Naive thymus-derived CD8-positive, alpha-beta T cell (primary cell): ENCODE measurements around the gene BTBD19. TPM values are rescaled to one million over a fixed set of nuclear protein-coding genes. Genes with fewer than 3 reads are reported as not detected.
"Not testable (repeated sequence)": the region's sequence is repeated elsewhere in the genome, so short reads cannot be mapped to it uniquely, and the experiment has no call there.

Experiments
- ATAC-seq, 2 donors: fragments of 150-1000 bp; cut with Tn5 transposase in 1 of 2; sonication (Bioruptor Pico), chemical (Tn5 transposase) in 1 of 2; 1 replicate in 1 of 2; 2 replicates in 1 of 2; pipeline ENCODE4 v1.10.0; 2021; ENCODE audit warnings: mild to moderate bottlenecking in 2 of 2, moderate library complexity in 2 of 2
- POLR2A ChIA-PET: fragments of 350-600 bp; sonication (Branson Sonifier 250); formaldehyde crosslinking; loops from one replicate; lab custom pipeline; 2021; ENCODE audit warnings: antibody characterized with exemption; lab: Charles Lee
- DNase-seq, 10 donors: peaks; one replicate each; pipeline versions ENCODE4 v3.0.0 to v3.0.0-alpha.2; 2020 to 2022
- H3K27ac Mint-ChIP-seq, 10 donors: one replicate each; pipeline ENCODE4 v1.8.0; 2020 to 2022; ENCODE audit warnings: mild to moderate bottlenecking in 10 of 10, mixed read lengths in 10 of 10, moderate library complexity in 4 of 10, inconsistent platforms in 1 of 10
- H3K27me3 Mint-ChIP-seq, 5 donors: one replicate each; pipeline ENCODE4 v1.8.0; 2021 to 2022; ENCODE audit warnings: mixed read lengths in 5 of 5
- H3K36me3 Mint-ChIP-seq, 3 donors: one replicate each; pipeline ENCODE4 v1.8.0; 2020 to 2022; ENCODE audit warnings: mixed read lengths in 3 of 3, mild to moderate bottlenecking in 2 of 3, inconsistent platforms in 1 of 3
- H3K4me1 Mint-ChIP-seq, 4 donors: one replicate each; pipeline ENCODE4 v1.8.0; 2021 to 2022; ENCODE audit warnings: mixed read lengths in 4 of 4
- H3K4me3 Mint-ChIP-seq, 10 donors: one replicate each; pipeline ENCODE4 v1.8.0; 2020 to 2022; ENCODE audit warnings: mild to moderate bottlenecking in 10 of 10, mixed read lengths in 10 of 10, moderate library complexity in 6 of 10, inconsistent platforms in 1 of 10
- H3K9me3 Mint-ChIP-seq, 9 donors: one replicate each; pipeline ENCODE4 v1.8.0; 2020 to 2022; ENCODE audit warnings: mixed read lengths in 9 of 9, mild to moderate bottlenecking in 3 of 9, inconsistent platforms in 1 of 9, moderate library complexity in 1 of 9
- polyA plus RNA-seq, 3 donors: library from polyadenylated mRNA; unstranded; fragments of 300-500 nt; fragmentation: Illumina TruSeq; gene quantifications; one replicate each; pipeline ENCODE4 v1.2.3, GENCODE V29; 2021
- total RNA-seq, 8 experiments: library from RNA in 2 of 8; stranded (reverse) in 2 of 8; gene quantifications; one replicate each; pipeline ENCODE4 v1.2.3 and lab custom pipeline; 2021 to 2026

The BTBD19 gene
- total and polyA plus RNA-seq, 5 experiments from 2014 or later = 0.16 to 8.8 (median 0.47) TPM

GRCh38 chr1:44803312-44804095 lies 4.8 kb upstream of the BTBD19 start:
- POLR2A ChIA-PET = interaction anchor here (0.6 to 16.4 kb wide), 4 partner anchors 8 to 32 kb away, joined by 3 to 590 read pairs (median 232); partner anchors contain the start of genes BEST4, BTBD19 and DYNLT4
- peak in 1 of 10 donors; percentile 55 for DNase-seq
- Mint-ChIP-seq H3K9me3 (no peaks in the 10 kb centered on the region), H3K4me1 (peaks cover 31 to 74% (median 65%) of the 10 kb centered on the region in 4 donors), H3K36me3 (peaks cover 4 to 42% (median 24%) of the 10 kb centered on the region in 3 donors), H3K4me3 (peak overlapping the region; percentile 19 to 99 (median 69)), H3K27me3 (no peaks in the 10 kb centered on the region), H3K27ac (peak overlapping the region; percentile 89 to 99 (median 94))
- ATAC-seq = no peak

- H3K36me3 Mint-ChIP-seq = peaks cover 4 to 42% (median 24%) of the 10 kb centered on the region in 3 donors
- no peaks in the 10 kb centered on the region for H3K27me3 Mint-ChIP-seq
- H3K4me1 Mint-ChIP-seq = peaks cover 37 to 82% (median 73%) of the 10 kb centered on the region in 4 donors
- ATAC-seq (no peak), DNase-seq (peak in 2 of 10 donors; percentile 0 to 32)
- POLR2A ChIA-PET = interaction anchor here (0.5 to 16.4 kb wide), 6 partner anchors 9 to 84 kb away, joined by 3 to 590 read pairs (median 7); no protein-coding TSS in a partner anchor
- H3K4me3 Mint-ChIP-seq = peak overlapping the region in 2 of 10 donors; percentile 34 to 48
- peak overlapping the region; percentile 66 to 99 (median 90) for H3K27ac Mint-ChIP-seq
- no peaks in the 10 kb centered on the region for H3K9me3 Mint-ChIP-seq
Measured at GRCh38 chr1:44805311-44806024, 2.9 kb upstream of the BTBD19 start.

DNA sequence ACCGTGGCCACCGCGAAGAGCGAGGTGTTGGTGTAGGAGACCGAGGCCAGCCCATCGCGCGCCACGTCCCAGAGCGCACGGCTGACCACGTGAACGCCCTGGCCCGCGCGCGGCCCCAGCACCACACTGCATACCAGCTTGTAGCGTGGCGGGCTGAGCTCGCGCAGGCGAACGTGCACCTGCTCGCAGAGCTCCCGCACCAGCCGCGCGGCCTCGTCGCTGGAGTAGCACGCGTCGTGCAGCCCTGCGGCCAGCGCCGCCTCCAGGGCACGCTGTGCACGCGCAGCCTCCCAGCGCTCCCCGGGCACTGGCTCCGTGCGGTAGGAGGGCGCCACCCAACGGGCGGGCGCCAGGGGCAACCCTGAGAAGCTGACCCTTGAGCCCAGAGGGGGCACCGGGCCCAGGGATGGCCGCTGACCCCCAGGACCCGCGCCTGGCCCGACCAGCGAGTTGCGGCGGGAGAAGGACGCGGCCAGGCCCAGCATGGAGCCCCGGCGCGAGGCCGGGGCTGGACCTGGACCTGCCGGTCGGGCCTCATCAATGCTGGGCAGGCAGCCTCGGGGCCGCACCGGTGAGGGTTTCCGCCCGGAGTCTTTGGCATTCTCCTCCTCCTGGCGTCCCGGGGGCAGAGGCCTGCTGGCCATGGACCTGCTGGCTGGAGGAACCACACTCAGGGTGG lies 2.2 kb upstream of the BTBD19 start:
- ATAC-seq = no peak
- Mint-ChIP-seq H3K4me1 (peaks cover 41 to 84% (median 77%) of the 10 kb centered on the region in 4 donors), H3K27me3 (no peaks in the 10 kb centered on the region), H3K36me3 (peaks cover 0 to 42% (median 22%) of the 10 kb centered on the region in 3 donors), H3K9me3 (no peaks in the 10 kb centered on the region), H3K4me3 (peak overlapping the region in 1 of 10 donors; percentile 34), H3K27ac (peak overlapping the region; percentile 99 to 100 (median 99))
- DNase-seq = peak in 3 of 10 donors; percentile 40 to 64 (median 41)
- POLR2A ChIA-PET = interaction anchor here (0.5 to 16.4 kb wide), 6 partner anchors 8 to 84 kb away, joined by 3 to 590 read pairs (median 7); no protein-coding TSS in a partner anchor

DNA sequence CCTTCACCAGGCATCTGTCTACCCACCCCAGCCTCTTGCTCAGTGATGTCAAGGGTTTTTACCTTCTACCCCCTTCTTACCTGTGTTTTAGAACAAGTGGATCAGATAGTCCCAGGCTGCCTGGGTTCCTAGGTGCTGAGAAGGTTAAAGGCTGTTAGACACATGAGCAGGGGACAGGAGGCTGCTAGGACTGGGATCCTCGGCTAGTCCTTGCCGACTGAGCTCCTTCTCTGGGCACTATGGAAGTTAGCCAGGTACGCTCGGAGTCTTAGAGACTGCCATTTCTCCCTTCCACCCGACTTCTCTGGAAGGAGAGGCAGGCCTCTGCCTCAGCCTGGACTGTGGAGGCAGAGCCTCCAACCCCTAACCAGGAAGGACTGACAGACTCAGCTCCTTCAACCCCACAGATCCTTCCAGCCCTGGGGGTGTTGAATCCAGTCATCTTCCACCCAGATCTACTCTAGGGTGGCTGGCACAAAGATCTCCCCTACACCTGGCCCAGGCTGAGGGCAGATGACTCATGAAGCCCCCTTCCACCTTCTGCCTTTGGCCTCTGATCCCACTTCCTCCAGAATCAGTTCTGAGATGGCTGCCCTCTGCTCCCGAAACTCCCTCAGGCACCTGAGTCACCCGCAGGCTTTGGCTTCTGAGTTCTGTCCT lies 1.5 kb upstream of the BTBD19 start, which contains the start of gene DYNLT4:
Gene DYNLT4 (minus strand): TSS at position 648 of the 660 bp plus-strand sequence. CDS start 683 bp downstream, outside the sequence.
- peak within 1 kb of the TSS; percentile 98 to 100 (median 99) for H3K27ac Mint-ChIP-seq
- peaks cover 0 to 41% (median 22%) of the 10 kb centered on the region in 3 donors for H3K36me3 Mint-ChIP-seq
- peak; percentile 1 to 16 for ATAC-seq
- no peak for DNase-seq
- H3K27me3 Mint-ChIP-seq = no peaks in the 10 kb centered on the region
- peak within 1 kb of the TSS; percentile 40 to 91 (median 78) for H3K4me3 Mint-ChIP-seq
- H3K9me3 Mint-ChIP-seq = no peaks in the 10 kb centered on the region
- POLR2A ChIA-PET = interaction anchor here (0.8 to 16.4 kb wide), 8 partner anchors 7 to 497 kb away, joined by 3 to 590 read pairs (median 38); partner anchors contain the start of genes PLK3, RNU5D-1 and RPS8
- H3K4me1 Mint-ChIP-seq = peaks cover 43 to 87% (median 82%) of the 10 kb centered on the region in 4 donors

DNA sequence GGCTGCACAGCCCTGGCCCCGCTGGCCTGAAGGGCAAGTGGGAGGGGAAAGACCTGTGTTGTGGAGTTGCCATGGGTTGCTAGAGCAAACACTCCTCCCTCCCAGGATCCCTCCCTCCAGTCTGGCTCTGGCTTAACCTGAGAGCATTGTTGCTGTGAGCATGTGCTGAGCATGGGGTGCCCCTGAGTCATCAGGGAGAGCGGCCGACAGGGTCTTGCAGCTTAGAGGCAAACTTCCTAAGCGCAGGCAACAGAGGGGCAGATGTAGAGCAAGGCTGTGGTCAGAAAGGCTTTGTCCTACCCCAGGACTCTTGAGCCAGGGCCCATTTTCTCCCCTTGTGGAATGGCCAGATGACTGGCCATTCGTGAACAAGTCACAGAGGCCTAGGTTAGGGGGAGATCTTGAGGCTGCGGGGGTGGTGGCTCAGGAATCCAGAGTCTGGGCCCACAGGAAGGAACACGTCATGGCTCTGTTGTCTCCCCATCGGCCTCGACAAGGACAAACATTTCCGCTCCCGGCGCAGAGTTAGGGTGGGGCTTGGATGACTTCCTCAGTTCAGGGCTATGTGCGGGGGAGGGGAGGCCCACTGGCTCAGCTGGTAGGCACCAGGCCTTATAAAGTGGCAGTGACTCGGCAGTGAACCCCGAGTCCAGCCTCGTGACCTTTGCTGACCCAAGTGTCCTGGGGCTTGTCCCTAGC lies 810 bp upstream of the BTBD19 start:
- Mint-ChIP-seq H3K27me3 (no peaks in the 10 kb centered on the region), H3K4me3 (peak overlapping the region; percentile 40 to 91 (median 78)), H3K36me3 (peaks cover 0 to 35% (median 22%) of the 10 kb centered on the region in 3 donors), H3K4me1 (peaks cover 42 to 87% (median 80%) of the 10 kb centered on the region in 4 donors), H3K27ac (peak overlapping the region; percentile 98 to 100 (median 99)), H3K9me3 (no peaks in the 10 kb centered on the region)
- peak; percentile 72 to 96 (median 90) for DNase-seq
- POLR2A ChIA-PET = interaction anchor here (0.8 to 16.4 kb wide), 13 partner anchors 7 to 496 kb away, joined by 3 to 590 read pairs (median 5); partner anchors contain the start of genes HECTD3, PLK3, RNU5D-1 and RPS8
- ATAC-seq = peak; percentile 56 to 69

DNA sequence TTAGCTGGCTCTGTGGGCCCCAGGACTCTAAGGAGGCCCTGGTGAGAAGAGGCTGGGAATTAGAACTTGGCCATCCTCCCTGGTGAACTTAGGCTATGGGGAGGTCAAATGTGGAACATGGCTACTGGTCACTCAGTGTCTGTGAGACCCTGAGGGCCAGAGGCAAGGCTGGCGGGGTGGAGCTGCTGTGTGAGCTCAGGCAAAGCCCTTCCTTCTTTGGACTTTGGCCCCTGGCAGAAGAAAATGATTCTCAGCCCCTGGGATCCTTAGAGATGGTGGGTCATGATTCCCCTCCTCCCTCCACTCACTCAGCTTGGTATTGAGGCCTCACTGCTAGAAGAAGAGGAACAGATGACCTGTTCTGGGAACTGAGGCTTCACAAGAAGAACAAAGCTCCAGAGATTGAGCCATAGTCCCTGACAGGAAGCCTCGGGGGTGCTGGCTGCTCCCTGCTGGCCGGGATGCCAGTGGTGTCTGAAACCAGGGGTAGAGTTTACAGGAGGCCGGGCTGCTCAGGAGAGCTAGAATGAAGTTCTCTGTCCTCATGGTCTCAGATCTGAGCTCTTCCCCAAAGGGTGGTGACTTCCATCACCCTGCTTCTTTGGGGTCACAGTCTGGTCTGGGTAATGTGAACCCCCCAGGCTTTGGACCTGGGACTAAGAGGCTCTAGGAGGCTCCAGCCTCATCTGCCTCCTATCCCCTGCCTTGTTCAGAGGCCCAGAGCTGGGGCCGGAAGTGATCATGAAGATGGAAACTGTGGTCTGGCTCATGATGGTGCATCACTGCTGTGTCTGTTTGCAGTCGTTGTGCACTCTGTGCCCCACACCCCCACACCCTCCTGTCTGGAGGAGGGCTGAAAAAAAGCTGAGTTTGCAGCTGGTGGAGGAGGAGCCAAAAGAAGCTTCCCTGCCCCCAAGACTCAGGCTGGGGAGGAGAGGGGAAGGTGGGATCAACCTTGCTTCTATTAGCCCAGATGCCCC lies 905 bp downstream of the BTBD19 start:
- no peaks in the 10 kb centered on the region for H3K27me3 Mint-ChIP-seq
- DNase-seq (peak; percentile 61 to 94 (median 83)), ATAC-seq (peak; percentile 48 to 67)
- H3K4me1 Mint-ChIP-seq = peaks cover 37 to 83% (median 74%) of the 10 kb centered on the region in 4 donors
- peak overlapping the region; percentile 98 to 100 (median 99) for H3K27ac Mint-ChIP-seq
- H3K36me3 Mint-ChIP-seq = peaks cover 0 to 23% (median 13%) of the 10 kb centered on the region in 3 donors
- POLR2A ChIA-PET = interaction anchor here (0.8 to 16.4 kb wide), 23 partner anchors 9 to 1159 kb away, joined by 3 to 590 read pairs (median 5); partner anchors contain the start of genes ARMH1, EIF2B3, GPBP1L1 and HECTD3
- no peaks in the 10 kb centered on the region for H3K9me3 Mint-ChIP-seq
- peak overlapping the region; percentile 71 to 91 (median 80) for H3K4me3 Mint-ChIP-seq

GRCh38 chr1:44810101-44810761 lies 1.9 kb downstream of the BTBD19 start:
- POLR2A ChIA-PET = interaction anchor here (0.8 to 16.4 kb wide), 16 partner anchors 10 to 1160 kb away, joined by 3 to 590 read pairs (median 8); partner anchors contain the start of genes ARMH1, EIF2B3, HPDL and PLK3
- ATAC-seq = no peak
- Mint-ChIP-seq H3K4me3 (peak overlapping the region in 9 of 10 donors; percentile 39 to 91 (median 81)), H3K4me1 (peaks cover 39 to 83% (median 76%) of the 10 kb centered on the region in 4 donors), H3K9me3 (no peaks in the 10 kb centered on the region), H3K27ac (peak overlapping the region; percentile 98 to 100 (median 99)), H3K36me3 (peaks cover 0 to 13% (median 4%) of the 10 kb centered on the region in 3 donors), H3K27me3 (no peaks in the 10 kb centered on the region)
- DNase-seq = peak in 2 of 10 donors; percentile 37 to 62

DNA sequence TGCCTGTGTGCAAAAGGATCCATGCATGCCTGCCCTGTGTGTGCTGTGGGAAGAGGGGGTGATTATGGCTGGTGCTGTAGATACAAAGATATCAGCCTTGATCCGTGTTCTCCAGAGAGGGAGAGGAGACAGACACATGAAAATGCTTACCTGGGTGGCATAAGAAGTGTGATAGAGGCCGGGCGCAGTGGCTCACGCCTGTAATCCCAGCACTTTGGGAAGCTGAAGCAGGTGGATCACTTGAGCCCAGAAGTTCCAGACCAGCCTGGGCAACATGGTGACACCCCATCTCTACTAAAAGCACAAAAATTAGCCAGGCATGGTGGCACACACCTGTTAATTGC lies 2.4 kb downstream of the BTBD19 start:
- H3K4me1 Mint-ChIP-seq = peaks cover 40 to 81% (median 79%) of the 10 kb centered on the region in 4 donors
- not testable (repeated sequence) for H3K36me3 Mint-ChIP-seq, ATAC-seq

DNA sequence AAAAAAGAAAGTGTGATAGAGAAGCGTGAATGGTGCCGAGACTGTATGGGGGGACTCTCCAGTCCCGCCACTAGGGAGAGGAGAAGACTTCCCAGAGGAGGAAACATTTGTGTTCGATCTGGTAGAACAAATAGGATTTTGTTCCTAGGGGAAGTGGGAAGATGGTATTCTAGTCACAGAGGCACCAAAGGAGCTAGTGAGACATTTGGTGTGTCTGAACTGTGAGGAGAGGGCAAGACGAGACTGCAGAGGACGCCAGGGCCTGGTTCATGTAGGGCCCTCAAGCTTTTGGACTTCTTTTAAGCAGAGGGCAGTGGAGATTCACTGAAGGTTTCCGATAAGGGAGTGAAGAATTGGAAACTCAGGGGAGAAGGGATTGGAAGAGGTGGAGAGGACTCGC lies 2.9 kb downstream of the BTBD19 start:
- H3K27ac Mint-ChIP-seq = peak overlapping the region; percentile 98 to 100 (median 99)
- no peaks in the 10 kb centered on the region for H3K27me3 Mint-ChIP-seq
- H3K4me3 Mint-ChIP-seq = peak overlapping the region; percentile 33 to 91 (median 60)
- no peaks in the 10 kb centered on the region for H3K9me3 Mint-ChIP-seq
- no peak for DNase-seq
- POLR2A ChIA-PET = interaction anchor here (0.9 to 16.4 kb wide), 4 partner anchors 10 to 80 kb away, joined by 3 to 590 read pairs (median 209); partner anchors contain the start of genes PLK3, RNU5D-1 and RPS8
- H3K4me1 Mint-ChIP-seq = peaks cover 40 to 81% (median 79%) of the 10 kb centered on the region in 4 donors
- no peak for ATAC-seq
- H3K36me3 Mint-ChIP-seq = peaks cover 0 to 6% (median 2%) of the 10 kb centered on the region in 3 donors

More for the DNA sequence above, 2.4 kb downstream of the BTBD19 start:
- not testable (repeated sequence) for DNase-seq, H3K27me3 Mint-ChIP-seq, H3K9me3 Mint-ChIP-seq
- peak overlapping the region in 9 of 10 donors; percentile 20 to 91 (median 62) for H3K4me3 Mint-ChIP-seq
- POLR2A ChIA-PET = interaction anchor here (0.9 to 16.4 kb wide), 4 partner anchors 10 to 79 kb away, joined by 3 to 590 read pairs (median 226); partner anchors contain the start of genes PLK3 and RNU5D-1
- H3K27ac Mint-ChIP-seq = peak overlapping the region; percentile 98 to 100 (median 99)
